Adrenal gland (tissue), 12 donors: ENCODE data around the gene TCF12. TPM values are rescaled to one million over a fixed set of nuclear protein-coding genes. Genes with fewer than 3 reads are reported as not detected.

Experiments
- DNase-seq, 7 donors: peaks; one replicate each; pipeline ENCODE4 v3.0.0-alpha.2; 2019 to 2020
- H3K27ac ChIP-seq, 5 donors: fragments of 200-600 bp; sonication (generic) in 4 of 5; 1 replicate in 3 of 5; 2 replicates in 2 of 5; pipeline versions ENCODE4 v1.5.1 to v1.8.0; 2016 to 2020; ENCODE audit warnings: mild to moderate bottlenecking in 1 of 5
- H3K27me3 ChIP-seq: fragments of 200-600 bp; 2 replicates; pipeline ENCODE4 v1.8.0; 2021
- H3K36me3 ChIP-seq, 2 donors: fragments of 200-600 bp; replicated peaks in 1 of 2; 1 replicate in 1 of 2; 2 replicates in 1 of 2; pipeline versions ENCODE4 v1.5.1 to v1.8.0; 2018 to 2022
- H3K4me1 ChIP-seq, 2 donors: fragments of 200-600 bp; replicated peaks in 1 of 2; 1 replicate in 1 of 2; 2 replicates in 1 of 2; pipeline versions ENCODE4 v1.5.1 to v1.8.0; 2018 to 2021
- H3K4me3 ChIP-seq, 4 donors: fragments of 200-600 bp; sonication (generic) in 3 of 4; one replicate each; pipeline ENCODE4 v1.5.1; 2016 to 2018
- H3K9me3 ChIP-seq, 3 donors: fragments of 200-600 bp; sonication (generic) in 1 of 3; replicated peaks in 1 of 3; 1 replicate in 2 of 3; 2 replicates in 1 of 3; pipeline versions ENCODE4 v1.5.1 to v1.8.0; 2016 to 2021
- CTCF ChIP-seq, 6 experiments: fragments of 450-650 bp in 4 of 6; fragments of 200-600 bp in 2 of 6; sonication (generic) in 1 of 6; IDR thresholded peaks; 1 replicate in 5 of 6; 2 replicates in 1 of 6; pipeline versions ENCODE4 v1.5.1 to v1.8.0; 2016 to 2021; ENCODE audit warnings: antibody characterized with exemption in 6 of 6, mild to moderate bottlenecking in 2 of 6, moderate library complexity in 1 of 6
- POLR2A ChIP-seq, 2 donors: fragments of 450-650 bp; IDR thresholded peaks; one replicate each; pipeline ENCODE4 v1.6.1; 2017; ENCODE audit warnings: antibody characterized with exemption in 2 of 2, mild to moderate bottlenecking in 2 of 2, moderate library complexity in 1 of 2
- WGBS, 4 donors: extraction: QIAGEN DNeasy Blood & Tissue Kit in 2 of 4; methylation state at CpG; one replicate each; pipeline versions ENCODE4 v1.1.5 to v1.1.7; 2013 to 2017; 5-methylcytosine and 5-hydroxymethylcytosine counted together
- intact Hi-C, 2 donors: fragments of 100-400 bp; cut with DNase I; formaldehyde crosslinking; loops; one replicate each; pipeline versions ENCODE4 v1.14.1 to v1.15.0; 2022 to 2023
- polyA plus RNA-seq, 3 donors: library from polyadenylated mRNA; stranded (reverse); fragments of 200-250 nt in 2 of 3; fragments of 350-450 nt in 1 of 3; fragmentation: Illumina TruSeq in 1 of 3; extraction: RNeasy Lipid Tissue Mini Kit (QIAGEN cat#74804) in 1 of 3; gene quantifications; one replicate each; pipeline ENCODE4 v1.2.3, GENCODE V29; 2013 to 2014
- total RNA-seq, 9 donors: library from RNA; depleted of rRNA in 4 of 9; stranded (reverse); fragments of >200 nt in 4 of 9; fragments of 120-200 nt in 1 of 9; fragmentation: NEBNext Ultra II Directional in 1 of 9; extraction: Animal tissue kit (Norgen Biotek cat#: 25700) in 1 of 9; gene quantifications; one replicate each; pipeline versions ENCODE4 v1.1.0 to v1.2.4, GENCODE V29; 2013 to 2023
- donor health status: healthy with polysubstance abuse.
- donor health status: Bipolar disorder and iron deficiency.
- donor health status: DM: yes; HTN: yes; CAD: no.
- donor health status: DM: no; HTN: no; CAD: no.
- donor health status: DM: no; HTN: no; CAD: no.
- donor health status: DM: yes; HTN: yes; CAD: no.

The TCF12 gene
- total and polyA plus RNA-seq, 12 donors: 7.6 to 121 (median 75.6) TPM

- 92 to 98% (median 96%) methylated on average over 2 of the region's 2 CpGs for WGBS, 4 donors
- no peak overlapping the region for H3K27ac ChIP-seq
- TF ChIP-seq POLR2A (IDR thresholded peaks at IDR 0.05) (no peak), CTCF (IDR thresholded peaks at IDR 0.05) (no peak)
- no peaks in the 10 kb centered on the region for H3K36me3 ChIP-seq
- H3K4me1 ChIP-seq: peaks cover 0 to 48% of the 10 kb centered on the region in 2 donors
- no peak for DNase-seq
- H3K27me3 ChIP-seq: no peaks in the 10 kb centered on the region
- no peaks in the 10 kb centered on the region for H3K9me3 ChIP-seq
- H3K4me3 ChIP-seq: no peak overlapping the region
- intact Hi-C loops: no loop called here
Observed at GRCh38 chr15:56978898-56979662, 60.6 kb downstream of the TCF12 start.

- H3K4me3 ChIP-seq: no peak overlapping the region
- no peaks in the 10 kb centered on the region for H3K36me3 ChIP-seq
- no peaks in the 10 kb centered on the region for H3K9me3 ChIP-seq
- TF ChIP-seq CTCF (IDR thresholded peaks at IDR 0.05) (no peak), POLR2A (IDR thresholded peaks at IDR 0.05) (no peak)
- no peak for DNase-seq
- intact Hi-C loops: no loop called here
- H3K27me3 ChIP-seq: no peaks in the 10 kb centered on the region
- H3K4me1 ChIP-seq: peaks cover 8 to 50% of the 10 kb centered on the region in 2 donors
- no peak overlapping the region for H3K27ac ChIP-seq
- WGBS, 4 donors: 95 to 97% (median 96%) methylated on average over 3 of the region's 3 CpGs
Observed at GRCh38 chr15:56980473-56980872, 62.0 kb downstream of the TCF12 start.

GRCh38 chr15:56981160-56981559 is 62.7 kb downstream of the TCF12 start:
- intact Hi-C loops: no loop called here
- Histone ChIP-seq H3K4me3 (no peak overlapping the region), H3K27ac (no peak overlapping the region), H3K9me3 (no peaks in the 10 kb centered on the region), H3K36me3 (no peaks in the 10 kb centered on the region), H3K4me1 (peaks cover 8 to 57% of the 10 kb centered on the region in 2 donors), H3K27me3 (no peaks in the 10 kb centered on the region)
- DNase-seq: no peak
- 69 to 89% (median 82%) methylated on average over 3 of the region's 3 CpGs for WGBS, 4 donors
- no peak for TF ChIP-seq POLR2A (IDR thresholded peaks at IDR 0.05)
- TF ChIP-seq CTCF (IDR thresholded peaks at IDR 0.05): no peak

- Histone ChIP-seq H3K4me3 (no peak overlapping the region), H3K4me1 (peaks cover 12 to 64% of the 10 kb centered on the region in 2 donors), H3K36me3 (no peaks in the 10 kb centered on the region), H3K27me3 (no peaks in the 10 kb centered on the region), H3K9me3 (no peaks in the 10 kb centered on the region), H3K27ac (peak overlapping the region in 1 of 5 donors; percentile 13)
- TF ChIP-seq POLR2A (IDR thresholded peaks at IDR 0.05) (no peak), CTCF (IDR thresholded peaks at IDR 0.05) (no peak)
- WGBS, 4 donors: 16 to 24% (median 20%) methylated on average over 1 of the region's 1 CpG
- intact Hi-C loops: no loop called here
- no peak for DNase-seq
Observed at GRCh38 chr15:56982987-56983386, 64.5 kb downstream of the TCF12 start.
